Kidney (tissue), 14 donors: ENCODE data around the gene DNAJC1. TPM values are rescaled to one million over a fixed set of nuclear protein-coding genes. Genes with fewer than 3 reads are reported as not detected.

Experiments
- DNase-seq, 5 donors: peaks; one replicate each; pipeline ENCODE4 v3.0.0-alpha.2; 2013 to 2020
- FAIRE-seq: peaks from 2 replicates; lab custom pipeline; 2012; peaks lifted over from hg19 to GRCh38; lab: Jason Lieb, UNC
- H3K27ac ChIP-seq, 2 donors: one replicate each; pipeline ENCODE4 v1.7.0; 2013; ENCODE audit warnings: low read depth in 2 of 2, low read length in 2 of 2, inconsistent platforms in 1 of 2
- H3K27me3 ChIP-seq: one replicate; pipeline ENCODE4 v1.7.1; 2013; ENCODE audit warnings: low read length, inconsistent platforms; ENCODE audit not compliant: control insufficient read depth, insufficient read depth
- H3K36me3 ChIP-seq, 3 donors: one replicate each; pipeline versions ENCODE4 v1.7.0 to v1.7.1; 2013; ENCODE audit warnings: low read length in 3 of 3, control low read depth in 1 of 3, inconsistent platforms in 1 of 3; ENCODE audit not compliant: insufficient read depth in 3 of 3, control insufficient read depth in 2 of 3
- H3K4me1 ChIP-seq, 3 donors: one replicate each; pipeline versions ENCODE4 v1.7.0 to v1.7.1; 2013; ENCODE audit warnings: low read length in 3 of 3, inconsistent platforms in 1 of 3, low read depth in 1 of 3; ENCODE audit not compliant: control insufficient read depth in 2 of 3, insufficient read depth in 2 of 3
- H3K4me3 ChIP-seq, 3 donors: one replicate each; pipeline versions ENCODE4 v1.7.0 to v1.8.1; 2013; ENCODE audit warnings: low read length in 3 of 3, control low read depth in 1 of 3, inconsistent platforms in 1 of 3
- H3K9ac ChIP-seq, 3 donors: one replicate each; pipeline versions ENCODE4 v1.7.0 to v1.7.1; 2013; ENCODE audit warnings: low read length in 3 of 3, control low read depth in 1 of 3, inconsistent platforms in 1 of 3
- H3K9me3 ChIP-seq, 3 donors: one replicate each; pipeline versions ENCODE4 v1.7.0 to v1.7.1; 2013; ENCODE audit warnings: low read length in 3 of 3, control low read depth in 1 of 3, inconsistent platforms in 1 of 3; ENCODE audit not compliant: control insufficient read depth in 2 of 3, insufficient read depth in 1 of 3
- intact Hi-C: fragments of 100-400 bp; cut with DNase I; formaldehyde crosslinking; loops from one replicate; pipeline ENCODE4 v1.11.1; 2022
- polyA plus RNA-seq: library from polyadenylated mRNA; stranded (reverse); fragments of 350-450 nt; fragmentation: Illumina TruSeq; extraction: RNeasy Lipid Tissue Mini Kit (QIAGEN cat#74804); gene quantifications from one replicate; pipeline ENCODE4 v1.2.3, GENCODE V29; 2014; ENCODE audit warnings: low read depth, low replicate concordance; ENCODE audit not compliant: insufficient read depth
- total RNA-seq: library from RNA; stranded (reverse); fragmentation: NEBNext Ultra II Directional; extraction: Animal tissue kit (Norgen Biotek cat#: 25700); gene quantifications from one replicate; pipeline ENCODE4 v1.2.1, GENCODE V29; 2021
- TF ChIP-seq, protein P1 (sequence below): IDR thresholded peaks from 3 replicates; pipeline ENCODE4 v1.5.1; 2012; ENCODE audit warnings: mild to moderate bottlenecking, moderate library complexity, borderline replicate concordance; ENCODE audit not compliant: insufficient read depth; ENCODE audit errors: extremely low read depth
- donor health status: control.
- donor health status: control.
- donor health status: control.
- donor health status: control.
- donor health status: control.
- donor health status: DM: yes; HTN: yes; CAD: no.
- donor health status: Normal renal cell carcinoma (clear cell type).

DNAJC1 gene
- total and polyA plus RNA-seq, 2 donors from 2014 or later: 33.4 to 34.8 TPM

DNA sequence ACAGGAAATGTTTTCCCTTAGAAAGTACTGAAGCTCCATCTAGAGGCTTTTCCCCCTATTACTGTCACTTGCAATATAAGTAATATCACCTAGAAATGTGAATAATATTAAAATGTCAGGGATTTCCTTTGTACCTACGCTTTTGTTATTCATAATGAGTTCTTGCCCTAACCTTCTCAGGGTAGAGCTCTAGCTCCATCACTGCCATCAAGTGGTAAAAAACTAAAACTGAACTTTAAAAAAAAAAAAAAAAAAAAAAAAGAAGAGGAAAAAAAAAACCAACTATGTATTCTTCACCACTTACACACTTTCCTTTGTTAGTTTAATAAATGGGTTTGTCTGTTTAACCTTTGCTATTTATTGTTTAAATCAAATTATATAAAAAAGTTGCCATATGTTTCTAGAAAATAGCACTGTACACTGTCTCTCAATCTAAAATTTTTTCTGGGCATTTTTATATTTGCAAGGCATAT lies 49.9 kb downstream of the DNAJC1 start:
- Histone ChIP-seq H3K27me3 (no peaks in the 10 kb centered on the region), H3K36me3 (no peaks in the 10 kb centered on the region), H3K9ac (no peak overlapping the region), H3K9me3 (no peaks in the 10 kb centered on the region), H3K4me3 (no peak overlapping the region), H3K4me1 (peaks cover 0 to 3% (median 2%) of the 10 kb centered on the region in 3 donors), H3K27ac (no peak overlapping the region)
- FAIRE-seq (peak; percentile 97), DNase-seq (peak in 2 of 5 donors; percentile 30 to 56)
- TF ChIP-seq, protein P1, sequence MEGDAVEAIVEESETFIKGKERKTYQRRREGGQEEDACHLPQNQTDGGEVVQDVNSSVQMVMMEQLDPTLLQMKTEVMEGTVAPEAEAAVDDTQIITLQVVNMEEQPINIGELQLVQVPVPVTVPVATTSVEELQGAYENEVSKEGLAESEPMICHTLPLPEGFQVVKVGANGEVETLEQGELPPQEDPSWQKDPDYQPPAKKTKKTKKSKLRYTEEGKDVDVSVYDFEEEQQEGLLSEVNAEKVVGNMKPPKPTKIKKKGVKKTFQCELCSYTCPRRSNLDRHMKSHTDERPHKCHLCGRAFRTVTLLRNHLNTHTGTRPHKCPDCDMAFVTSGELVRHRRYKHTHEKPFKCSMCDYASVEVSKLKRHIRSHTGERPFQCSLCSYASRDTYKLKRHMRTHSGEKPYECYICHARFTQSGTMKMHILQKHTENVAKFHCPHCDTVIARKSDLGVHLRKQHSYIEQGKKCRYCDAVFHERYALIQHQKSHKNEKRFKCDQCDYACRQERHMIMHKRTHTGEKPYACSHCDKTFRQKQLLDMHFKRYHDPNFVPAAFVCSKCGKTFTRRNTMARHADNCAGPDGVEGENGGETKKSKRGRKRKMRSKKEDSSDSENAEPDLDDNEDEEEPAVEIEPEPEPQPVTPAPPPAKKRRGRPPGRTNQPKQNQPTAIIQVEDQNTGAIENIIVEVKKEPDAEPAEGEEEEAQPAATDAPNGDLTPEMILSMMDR: no peak
- intact Hi-C loops: no loop called here

DNA sequence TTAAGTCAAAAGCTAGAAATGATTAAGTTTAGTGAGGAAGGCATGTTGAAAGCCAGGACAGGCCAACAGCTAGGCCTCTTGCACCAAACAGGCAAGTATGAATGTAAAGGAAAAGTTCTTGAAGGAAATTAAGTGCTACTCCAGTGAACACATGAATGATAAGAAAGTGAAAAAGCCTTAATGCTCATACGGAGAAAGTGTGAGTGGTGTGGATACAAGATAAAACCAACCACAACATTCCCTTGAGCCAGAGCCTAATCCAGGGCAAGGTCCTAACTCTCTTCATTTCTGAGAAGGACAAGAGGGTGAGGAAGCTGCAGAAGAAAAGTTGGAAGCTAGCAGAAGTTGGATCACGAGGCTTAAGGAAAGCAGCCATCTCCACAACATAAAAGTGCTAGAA lies 53.0 kb downstream of the DNAJC1 start:
- TF ChIP-seq, protein P1: no peak
- no peak overlapping the region for H3K9ac ChIP-seq
- DNase-seq (no peak), FAIRE-seq (no peak)
- H3K9me3 ChIP-seq: no peaks in the 10 kb centered on the region
- no peak overlapping the region for H3K27ac ChIP-seq
- H3K4me1 ChIP-seq: no peaks in the 10 kb centered on the region
- intact Hi-C loops: no loop called here
- H3K36me3 ChIP-seq: no peaks in the 10 kb centered on the region
- no peaks in the 10 kb centered on the region for H3K27me3 ChIP-seq
- no peak overlapping the region for H3K4me3 ChIP-seq

DNA sequence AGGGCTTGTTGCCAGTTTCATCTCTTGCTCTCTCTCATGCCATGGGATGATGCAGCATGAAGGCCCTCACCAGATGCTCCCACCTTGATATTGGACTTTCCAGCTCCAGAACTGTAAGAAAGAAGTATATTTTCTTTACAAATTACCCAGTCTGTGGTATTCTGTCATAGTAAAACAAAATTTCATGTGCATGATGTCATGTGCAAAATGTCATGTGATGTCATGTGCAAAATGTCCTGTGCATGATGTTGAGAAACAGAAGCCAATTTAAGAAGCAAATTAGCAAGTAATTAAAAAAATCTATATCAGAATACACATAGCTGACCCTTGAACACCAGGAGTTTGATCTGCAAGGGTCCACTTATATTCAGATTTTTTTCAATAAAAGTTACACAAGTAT lies 56.6 kb downstream of the DNAJC1 start:
- Histone ChIP-seq H3K27ac (no peak overlapping the region), H3K27me3 (no peaks in the 10 kb centered on the region), H3K36me3 (no peaks in the 10 kb centered on the region), H3K4me1 (peaks cover 0 to 2% (median 0%) of the 10 kb centered on the region in 3 donors), H3K9me3 (no peaks in the 10 kb centered on the region), H3K9ac (no peak overlapping the region), H3K4me3 (no peak overlapping the region)
- intact Hi-C loops: no loop called here
- DNase-seq: no peak
- TF ChIP-seq, protein P1: no peak
- no peak for FAIRE-seq
